GM18873 (cell line): ENCODE data around the gene CC2D2A.
"Not testable (repeated sequence)": the region's sequence is repeated elsewhere in the genome, so short reads cannot be mapped to it uniquely, and the experiment has no call there.

ENCODE experiments used
- ATAC-seq: cut with Tn5 transposase; IDR thresholded peaks from one replicate; pipeline ENCODE4 v1.9.1; 2021; ENCODE audit warnings: mild to moderate bottlenecking, moderate library complexity, moderate number of reproducible peaks; ENCODE audit not compliant: unreplicated experiment, low FRiP score

The CC2D2A gene

GRCh38 chr4:15614891-15615290 lies 145.2 kb downstream of the CC2D2A start:
- not testable (repeated sequence) for ATAC-seq

GRCh38 chr4:15617407-15617806 lies 147.7 kb downstream of the CC2D2A start:
- not testable (repeated sequence) for ATAC-seq

- ATAC-seq: no peak
Observed at GRCh38 chr4:15636818-15637217, 167.1 kb downstream of the CC2D2A start.

GRCh38 chr4:15638418-15638817 lies 168.7 kb downstream of the CC2D2A start:
- no peak for ATAC-seq

- no peak for ATAC-seq
Observed at GRCh38 chr4:15648600-15648999, 178.9 kb downstream of the CC2D2A start.

- ATAC-seq: peak; percentile 47
Observed at GRCh38 chr4:15649914-15650545, 180.3 kb downstream of the CC2D2A start.
